Stimulated activated CD4-positive, alpha-beta T cell treated with anti-CD3 and anti-CD28 coated beads, Interleukin-12 subunit alpha, Interleukin-12 subunit beta, amount 100 ng/mL, for 4 hours (primary cell): ENCODE results near the gene ESPN.
A peak's percentile ranks its signal among the peaks of the same experiment; 100 is the strongest.
"Not testable (repeated sequence)": the region's sequence is repeated elsewhere in the genome, so short reads cannot be mapped to it uniquely, and the experiment has no call there.

ENCODE experiments used
- DNase-seq: peaks from one replicate; pipeline ENCODE4 v3.0.0-alpha.2; 2020

The ESPN gene

GRCh38 chr1:6448749-6449631 is 24.4 kb downstream of the ESPN start:
- no peak for DNase-seq

GRCh38 chr1:6450005-6450450 is 25.5 kb downstream of the ESPN start:
- DNase-seq, result no peak

GRCh38 chr1:6450486-6450885 is 25.9 kb downstream of the ESPN start:
- not testable (repeated sequence) for DNase-seq

GRCh38 chr1:6450943-6451373 is 26.4 kb downstream of the ESPN start:
- no peak for DNase-seq

- not testable (repeated sequence) for DNase-seq
Measured at GRCh38 chr1:6453895-6454855, 29.6 kb downstream of the ESPN start.

- DNase-seq, result no peak
Measured at GRCh38 chr1:6454856-6455751, 30.5 kb downstream of the ESPN start.

- not testable (repeated sequence) for DNase-seq
Measured at GRCh38 chr1:6455752-6456520, 31.4 kb downstream of the ESPN start.

GRCh38 chr1:6456800-6457466 is 32.4 kb downstream of the ESPN start:
- no peak for DNase-seq

GRCh38 chr1:6459850-6460265 is 35.3 kb downstream of the ESPN start:
- DNase-seq, result no peak

- DNase-seq, result peak; percentile 82
Measured at GRCh38 chr1:6460301-6461050, 35.9 kb downstream of the ESPN start.

GRCh38 chr1:6461051-6461530 is 36.5 kb downstream of the ESPN start:
- DNase-seq, result no peak

GRCh38 chr1:6461538-6462411 is 37.2 kb downstream of the ESPN start:
- no peak for DNase-seq

- DNase-seq, result no peak
Measured at GRCh38 chr1:6462412-6463119, 38.0 kb downstream of the ESPN start.

GRCh38 chr1:6463120-6463412 is 38.5 kb downstream of the ESPN start:
- DNase-seq, result no peak

- peak; percentile 43 for DNase-seq
Measured at GRCh38 chr1:6464514-6464836, 39.9 kb downstream of the ESPN start.

- DNase-seq, result no peak
Measured at GRCh38 chr1:6464915-6465314, 40.3 kb downstream of the ESPN start.

GRCh38 chr1:6465461-6466005 is 41.0 kb downstream of the ESPN start:
- peak; percentile 55 for DNase-seq

- DNase-seq, result peak; percentile 68
Measured at GRCh38 chr1:6466023-6466422, 41.4 kb downstream of the ESPN start, which contains the start of gene TNFRSF25. Gene TNFRSF25 (minus strand): TSS chr1:6466173. CDS start chr1:6466107, 66 bp downstream.
